GM12872 (cell line): ENCODE measurements around the gene ACSF3.

Source experiments
- CTCF ChIP-seq: IDR thresholded peaks from 3 replicates; pipeline ENCODE4 v1.5.1; 2011; ENCODE audit warnings: low read depth, mild to moderate bottlenecking, low read length, moderate library complexity; ENCODE audit not compliant: insufficient read depth

Gene ACSF3

GRCh38 chr16:89157778-89158177 lies 64.1 kb downstream of the ACSF3 start:
- TF ChIP-seq CTCF, result no peak

- TF ChIP-seq CTCF, result no peak
Measured at GRCh38 chr16:89159066-89159849, 65.6 kb downstream of the ACSF3 start.

- no peak for TF ChIP-seq CTCF
Measured at GRCh38 chr16:89159850-89160354, 66.2 kb downstream of the ACSF3 start.

- TF ChIP-seq CTCF, result no peak
Measured at GRCh38 chr16:89160977-89161701, 67.5 kb downstream of the ACSF3 start.

- TF ChIP-seq CTCF, result no peak
Measured at GRCh38 chr16:89161763-89162713, 68.4 kb downstream of the ACSF3 start.

GRCh38 chr16:89163297-89163696 lies 69.6 kb downstream of the ACSF3 start:
- TF ChIP-seq CTCF, result no peak

GRCh38 chr16:89164436-89164835 lies 70.8 kb downstream of the ACSF3 start:
- no peak for TF ChIP-seq CTCF
